H1 (cell line): Measurements from ENCODE around the gene OR13J1.

Experiments used
- CBX5 ChIP-seq: fragments of 300-800, 300-1000 bp; sonication (generic); IDR thresholded peaks from 2 replicates; pipeline ENCODE4 v1.7.1; 2016; ENCODE audit warnings: antibody characterized with exemption, low read length, low read depth
- CTCF ChIP-seq, 3 experiments: IDR thresholded peaks; 1 replicate in 2 of 3; 2 replicates in 1 of 3; pipeline versions ENCODE4 v1.5.1 to v1.6.1; 2011; ENCODE audit warnings: low read length in 3 of 3, mild to moderate bottlenecking in 3 of 3, inconsistent platforms in 2 of 3, low read depth in 1 of 3, moderate library complexity in 1 of 3; ENCODE audit not compliant: insufficient read depth in 1 of 3; ENCODE audit errors: control extremely low read depth in 1 of 3
- EGR1 ChIP-seq: IDR thresholded peaks from 2 replicates; pipeline ENCODE4 v1.6.1; 2011; ENCODE audit warnings: low read depth, low read length, borderline replicate concordance
- EP300 ChIP-seq, 2 experiments: IDR thresholded peaks; 1 replicate in 1 of 2; 2 replicates in 1 of 2; pipeline ENCODE4 v1.6.1; 2011 to 2012; ENCODE audit warnings: low read depth in 2 of 2, low read length in 2 of 2, mild to moderate bottlenecking in 2 of 2, borderline replicate concordance in 1 of 2, inconsistent platforms in 1 of 2, moderate library complexity in 1 of 2
- EZH2 ChIP-seq: fragments of 200-600 bp; sonication (generic); IDR thresholded peaks from 2 replicates; pipeline ENCODE4 v1.7.1; 2012; ENCODE audit warnings: low read depth, mild to moderate bottlenecking, moderate library complexity, low read length, inconsistent platforms; ENCODE audit not compliant: severe bottlenecking
- HDAC2 ChIP-seq, 2 experiments: fragments of 300-600 bp in 1 of 2; sonication (generic) in 1 of 2; IDR thresholded peaks; 2 replicates each; pipeline ENCODE4 v1.6.1; 2011 to 2012; ENCODE audit warnings: low read depth in 2 of 2, low read length in 2 of 2, mild to moderate bottlenecking in 2 of 2, moderate library complexity in 2 of 2, borderline replicate concordance in 1 of 2, inconsistent platforms in 1 of 2
- PHF8 ChIP-seq: fragments of 200-600 bp; sonication (generic); conservative IDR thresholded peaks from 2 replicates; pipeline ENCODE4 v1.7.1; 2012; ENCODE audit warnings: low read depth, mild to moderate bottlenecking, inconsistent platforms, low read length, moderate library complexity
- RNF2 ChIP-seq: fragments of 200-900, 300-1000 bp; sonication (generic); IDR thresholded peaks from 2 replicates; pipeline ENCODE4 v1.7.1; 2016; ENCODE audit warnings: borderline replicate concordance, low read depth, mild to moderate bottlenecking, antibody characterized with exemption, low read length; ENCODE audit not compliant: poor library complexity, severe bottlenecking; ENCODE audit errors: missing control alignments

- TF ChIP-seq PHF8 (no peak), RNF2 (no peak), EZH2 (no peak), CTCF (IDR thresholded peaks at IDR 0.05; ENCODE audit: control extremely low read depth in 1 of 3, insufficient read depth in 1 of 3, low read depth in 1 of 3, low read length in 3 of 3) (no peak), CBX5 (no peak), EP300 (IDR thresholded peaks at IDR 0.05; ENCODE audit: borderline replicate concordance in 1 of 2, low read depth in 2 of 2, low read length in 2 of 2) (no peak), EGR1 (no peak), HDAC2 (IDR thresholded peaks at IDR 0.05; ENCODE audit: borderline replicate concordance in 1 of 2, low read depth in 2 of 2, low read length in 2 of 2) (no peak)
Measured at GRCh38 chr9:35918780-35919179, 48.6 kb upstream of the OR13J1 start.
